ENCODE data around the gene LIPM. TPM values are rescaled to one million over a fixed set of nuclear protein-coding genes. Genes with fewer than 3 reads are reported as not detected.

LIPM gene
- polyA plus RNA-seq, 1 experiment = not detected

DNA sequence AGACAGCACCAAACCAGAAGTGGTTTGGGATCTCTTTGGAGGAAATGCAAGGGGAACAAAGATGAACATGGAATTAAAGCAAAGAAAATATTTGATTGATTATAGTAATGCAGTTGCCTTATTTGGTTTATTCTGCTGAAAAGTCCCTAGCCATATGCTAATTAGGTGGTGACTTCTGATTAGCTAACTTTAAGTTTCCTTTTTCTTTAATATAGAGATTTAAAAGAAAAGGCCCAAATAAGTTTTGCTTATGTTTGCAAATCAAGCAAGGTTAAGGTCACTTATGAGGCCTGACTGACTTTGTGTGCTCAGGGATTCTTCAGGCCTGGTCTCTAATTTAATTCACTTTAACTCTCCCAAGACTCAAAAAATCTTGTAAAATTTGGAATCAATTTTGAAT is 55.3 kb downstream of the LIPM start:
- no peaks in the 10 kb centered on the region for H3K9me3 ChIP-seq (ENCODE audit: control insufficient read depth, insufficient read depth, low read length)
- H3K27me3 ChIP-seq (ENCODE audit: control insufficient read depth, insufficient read depth, low read length) = no peaks in the 10 kb centered on the region
- H3K27ac ChIP-seq (ENCODE audit: low read depth, low read length) = no peak overlapping the region
- DNase-seq (ENCODE audit: low read depth, low spot score) = no peak
- ChIA-PET POLR2A (no interaction called here), CTCF (interaction anchor here (2.2 to 8.4 kb wide), 2 partner anchors 22 to 75 kb away, joined by 14 to 60 read pairs; no protein-coding TSS in a partner anchor)
- no peak overlapping the region for H3K4me3 ChIP-seq (ENCODE audit: low read depth, low read length)
- TF ChIP-seq CTCF (IDR thresholded peaks at IDR 0.05; ENCODE audit: low read depth, low read length) = no peak

DNA sequence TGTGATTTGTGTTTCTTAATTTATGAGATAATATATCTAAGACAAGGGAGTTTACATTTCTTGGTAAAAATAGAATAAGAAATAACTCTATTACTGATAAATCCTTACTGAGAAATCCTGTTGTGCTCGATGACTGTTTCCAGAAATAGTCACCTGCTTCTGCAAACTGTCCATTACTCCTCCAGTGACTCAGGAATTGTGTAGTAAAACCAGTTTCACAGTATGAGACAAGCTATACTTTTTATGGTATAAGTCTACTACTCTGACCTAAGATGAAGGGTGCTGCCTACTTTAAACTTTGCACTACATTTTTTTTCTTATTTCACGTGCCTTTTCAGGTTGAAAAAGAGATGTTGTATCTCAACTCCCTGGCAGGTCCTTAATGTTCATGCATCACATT is 56.0 kb downstream of the LIPM start:
- no peak for TF ChIP-seq CTCF (IDR thresholded peaks at IDR 0.05; ENCODE audit: low read depth, low read length)
- POLR2A ChIA-PET = no interaction called here
- CTCF ChIA-PET = interaction anchor here (8.4 kb wide), 1 partner anchor 75 kb away, joined by 60 read pairs; no protein-coding TSS in a partner anchor
- H3K4me3 ChIP-seq (ENCODE audit: low read depth, low read length) = no peak overlapping the region
- no peaks in the 10 kb centered on the region for H3K9me3 ChIP-seq (ENCODE audit: control insufficient read depth, insufficient read depth, low read length)
- no peaks in the 10 kb centered on the region for H3K27me3 ChIP-seq (ENCODE audit: control insufficient read depth, insufficient read depth, low read length)
- H3K27ac ChIP-seq (ENCODE audit: low read depth, low read length) = no peak overlapping the region
- no peak for DNase-seq (ENCODE audit: low read depth, low spot score)

DNA sequence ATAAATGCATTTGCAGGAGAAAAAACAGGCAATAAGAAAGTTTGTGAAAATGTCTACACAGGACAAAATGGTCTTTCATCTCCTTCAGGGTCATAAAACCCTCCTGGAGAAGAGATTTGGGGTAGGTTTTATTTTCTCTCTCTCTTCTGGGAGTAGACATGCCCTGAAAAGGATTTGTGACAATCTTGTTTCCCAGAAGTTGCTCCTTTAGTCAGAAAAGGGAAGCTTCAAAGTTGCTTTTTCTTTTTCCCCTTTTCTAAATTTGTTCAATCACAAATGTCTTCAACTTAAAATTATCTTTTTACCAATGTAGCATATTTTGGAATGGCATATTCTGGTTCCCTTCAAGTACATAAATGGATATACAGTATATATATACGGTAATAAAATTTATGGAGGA is 58.5 kb downstream of the LIPM start:
- no peak overlapping the region for H3K4me3 ChIP-seq (ENCODE audit: low read depth, low read length)
- ChIA-PET CTCF (interaction anchor here (1.2 to 2.5 kb wide), 2 partner anchors 25 to 72 kb away, joined by 4 to 7 read pairs; no protein-coding TSS in a partner anchor), POLR2A (no interaction called here)
- H3K27me3 ChIP-seq (ENCODE audit: control insufficient read depth, insufficient read depth, low read length) = no peaks in the 10 kb centered on the region
- no peak for TF ChIP-seq CTCF (IDR thresholded peaks at IDR 0.05; ENCODE audit: low read depth, low read length)
- no peak for DNase-seq (ENCODE audit: low read depth, low spot score)
- H3K9me3 ChIP-seq (ENCODE audit: control insufficient read depth, insufficient read depth, low read length) = no peaks in the 10 kb centered on the region
- H3K27ac ChIP-seq (ENCODE audit: low read depth, low read length) = no peak overlapping the region

GRCh38 chr10:88865281-88865876 is 62.8 kb downstream of the LIPM start:
- no peak overlapping the region for H3K4me3 ChIP-seq (ENCODE audit: low read depth, low read length)
- H3K27ac ChIP-seq (ENCODE audit: low read depth, low read length) = no peak overlapping the region
- no peak for DNase-seq (ENCODE audit: low read depth, low spot score)
- ChIA-PET CTCF (interaction anchor here (3.4 kb wide), 1 partner anchor 29 kb away, joined by 22 read pairs; no protein-coding TSS in a partner anchor), POLR2A (no interaction called here)
- no peaks in the 10 kb centered on the region for H3K9me3 ChIP-seq (ENCODE audit: control insufficient read depth, insufficient read depth, low read length)
- H3K27me3 ChIP-seq (ENCODE audit: control insufficient read depth, insufficient read depth, low read length) = no peaks in the 10 kb centered on the region
- TF ChIP-seq CTCF (IDR thresholded peaks at IDR 0.05; ENCODE audit: low read depth, low read length) = peak; percentile 26; the same call in 1 of the 2 replicates

DNA sequence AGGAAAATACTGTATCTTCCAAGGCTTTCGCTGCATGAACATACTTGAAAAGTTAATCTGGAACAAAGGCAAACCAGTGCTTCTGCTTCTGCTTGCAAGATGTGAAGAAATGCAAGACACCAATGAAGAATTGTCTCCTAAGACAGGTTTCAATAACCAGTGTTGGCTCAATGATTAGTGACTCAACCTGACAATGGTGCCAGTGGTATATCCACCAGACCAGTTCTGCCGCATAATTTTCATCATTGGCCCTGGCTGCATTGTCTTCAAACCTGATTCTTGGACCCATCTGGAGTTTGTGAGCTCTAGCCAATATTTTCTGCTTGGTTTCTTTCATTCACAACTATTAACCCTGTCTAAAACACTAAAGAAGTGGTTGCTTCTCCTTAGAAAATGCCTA is 63.9 kb downstream of the LIPM start:
- ChIA-PET CTCF (interaction anchor here (3.4 kb wide), 1 partner anchor 30 kb away, joined by 22 read pairs; no protein-coding TSS in a partner anchor), POLR2A (no interaction called here)
- Histone ChIP-seq H3K9me3 (ENCODE audit: control insufficient read depth, insufficient read depth, low read length) (no peaks in the 10 kb centered on the region), H3K4me3 (ENCODE audit: low read depth, low read length) (no peak overlapping the region), H3K27me3 (ENCODE audit: control insufficient read depth, insufficient read depth, low read length) (no peaks in the 10 kb centered on the region), H3K27ac (ENCODE audit: low read depth, low read length) (no peak overlapping the region)
- TF ChIP-seq CTCF (IDR thresholded peaks at IDR 0.05; ENCODE audit: low read depth, low read length) = no peak
- DNase-seq (ENCODE audit: low read depth, low spot score) = no peak

All from AG04450 (cell line).